Measurements from ENCODE around the gene IGSF3.

The IGSF3 gene

DNA sequence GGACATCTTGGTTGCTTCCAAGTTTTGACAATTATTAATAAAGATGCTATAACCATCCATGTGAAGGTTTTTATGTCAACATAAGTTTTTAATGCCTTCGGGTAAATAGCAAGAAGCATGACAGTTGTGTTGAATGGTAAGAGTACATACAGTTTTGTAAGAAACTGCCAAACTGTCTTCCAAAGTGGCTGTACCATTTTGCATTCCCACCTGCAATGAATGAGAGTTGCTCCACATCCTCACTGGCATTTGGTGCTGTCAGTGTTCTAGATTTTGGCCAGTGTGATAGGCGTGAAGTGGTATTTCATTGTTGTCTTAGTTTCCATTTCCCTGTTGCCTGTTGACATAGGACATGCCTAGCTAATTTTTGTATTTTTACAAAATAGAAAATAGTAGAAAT lies 142.1 kb downstream of the IGSF3 start:
- H3K4me3 ChIP-seq (replicated peaks; ENCODE audit: low read depth, low read length): no peak overlapping the region
- DNase-seq (ENCODE audit: extremely low read depth, low read depth): no peak
- TF ChIP-seq, protein P1, sequence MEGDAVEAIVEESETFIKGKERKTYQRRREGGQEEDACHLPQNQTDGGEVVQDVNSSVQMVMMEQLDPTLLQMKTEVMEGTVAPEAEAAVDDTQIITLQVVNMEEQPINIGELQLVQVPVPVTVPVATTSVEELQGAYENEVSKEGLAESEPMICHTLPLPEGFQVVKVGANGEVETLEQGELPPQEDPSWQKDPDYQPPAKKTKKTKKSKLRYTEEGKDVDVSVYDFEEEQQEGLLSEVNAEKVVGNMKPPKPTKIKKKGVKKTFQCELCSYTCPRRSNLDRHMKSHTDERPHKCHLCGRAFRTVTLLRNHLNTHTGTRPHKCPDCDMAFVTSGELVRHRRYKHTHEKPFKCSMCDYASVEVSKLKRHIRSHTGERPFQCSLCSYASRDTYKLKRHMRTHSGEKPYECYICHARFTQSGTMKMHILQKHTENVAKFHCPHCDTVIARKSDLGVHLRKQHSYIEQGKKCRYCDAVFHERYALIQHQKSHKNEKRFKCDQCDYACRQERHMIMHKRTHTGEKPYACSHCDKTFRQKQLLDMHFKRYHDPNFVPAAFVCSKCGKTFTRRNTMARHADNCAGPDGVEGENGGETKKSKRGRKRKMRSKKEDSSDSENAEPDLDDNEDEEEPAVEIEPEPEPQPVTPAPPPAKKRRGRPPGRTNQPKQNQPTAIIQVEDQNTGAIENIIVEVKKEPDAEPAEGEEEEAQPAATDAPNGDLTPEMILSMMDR (IDR thresholded peaks at IDR 0.05; ENCODE audit: low read depth, low read length, missing control alignments): no peak
